Lung (tissue), 12 donors: ENCODE measurements around the gene PLA2G2F. TPM values are rescaled to one million over a fixed set of nuclear protein-coding genes. Genes with fewer than 3 reads are reported as not detected.

Experiments used
- ATAC-seq: fragments of 200-7000 bp; cut with Tn5 transposase; one replicate; pipeline ENCODE4 v1.9.1; 2020; ENCODE audit warnings: moderate number of reproducible peaks; ENCODE audit not compliant: insufficient read depth, low FRiP score
- DNase-seq, 3 donors: peaks; one replicate each; pipeline ENCODE4 v3.0.0-alpha.2; 2013 to 2017
- H3K27ac ChIP-seq, 2 donors: one replicate each; pipeline ENCODE4 v1.5.1; 2013; ENCODE audit warnings: mild to moderate bottlenecking in 2 of 2, moderate library complexity in 2 of 2, control low read depth in 1 of 2, inconsistent platforms in 1 of 2, low read depth in 1 of 2, low read length in 1 of 2
- H3K27me3 ChIP-seq, 3 donors: one replicate each; pipeline ENCODE4 v1.5.1; 2013; ENCODE audit warnings: low read length in 2 of 3; ENCODE audit not compliant: control insufficient read depth in 3 of 3, insufficient read depth in 3 of 3
- H3K36me3 ChIP-seq, 4 donors: one replicate each; pipeline ENCODE4 v1.5.1; 2013; ENCODE audit warnings: low read length in 4 of 4, mild to moderate bottlenecking in 1 of 4, moderate library complexity in 1 of 4; ENCODE audit not compliant: control insufficient read depth in 4 of 4, insufficient read depth in 4 of 4
- H3K4me1 ChIP-seq, 5 donors: one replicate each; pipeline ENCODE4 v1.5.1; 2013; ENCODE audit warnings: low read length in 5 of 5, mild to moderate bottlenecking in 2 of 5, moderate library complexity in 1 of 5; ENCODE audit not compliant: control insufficient read depth in 5 of 5, insufficient read depth in 5 of 5
- H3K4me3 ChIP-seq: one replicate; pipeline ENCODE4 v1.5.1; 2013; ENCODE audit warnings: mild to moderate bottlenecking, control low read depth, moderate library complexity
- H3K9ac ChIP-seq, 2 donors: one replicate each; pipeline ENCODE4 v1.5.1; 2013; ENCODE audit warnings: low read length in 2 of 2, control low read depth in 1 of 2; ENCODE audit not compliant: insufficient read depth in 1 of 2
- H3K9me3 ChIP-seq, 4 donors: one replicate each; pipeline ENCODE4 v1.5.1; 2013; ENCODE audit warnings: low read length in 3 of 4, mild to moderate bottlenecking in 1 of 4, moderate library complexity in 1 of 4; ENCODE audit not compliant: control insufficient read depth in 4 of 4, insufficient read depth in 3 of 4
- CTCF ChIP-seq: IDR thresholded peaks from 2 replicates; pipeline ENCODE4 v1.5.1; 2012; ENCODE audit warnings: mild to moderate bottlenecking; ENCODE audit errors: control extremely low read depth, extremely low read depth
- WGBS, 2 donors: extraction: QIAGEN DNeasy Blood & Tissue Kit; methylation state at CpG; one replicate each; pipeline ENCODE4 v1.1.7; 2013; 5-methylcytosine and 5-hydroxymethylcytosine counted together
- polyA plus RNA-seq, 2 donors: library from polyadenylated mRNA; stranded (reverse); fragments of 200-250 nt; gene quantifications; one replicate each; pipeline ENCODE4 v1.2.1, GENCODE V29; 2013
- total RNA-seq, 2 donors: library from RNA; depleted of rRNA in 1 of 2; stranded (reverse); fragments of >200 nt in 1 of 2; gene quantifications; one replicate each; pipeline ENCODE4 v1.2.1, GENCODE V29; 2014 to 2021
- donor health status: control.
- donor health status: control.
- donor health status: Bipolar disorder and iron deficiency.
- donor health status: healthy.
- donor health status: DM: yes; HTN: yes; CAD: no.

PLA2G2F gene
- total and polyA plus RNA-seq, 4 donors: not detected

- Histone ChIP-seq H3K27ac (no peak overlapping the region), H3K4me3 (no peak overlapping the region), H3K36me3 (no peaks in the 10 kb centered on the region), H3K9me3 (no peaks in the 10 kb centered on the region), H3K9ac (no peak overlapping the region), H3K27me3 (no peaks in the 10 kb centered on the region), H3K4me1 (peaks cover 0 to 10% (median 0%) of the 10 kb centered on the region in 5 donors)
- TF ChIP-seq CTCF: no peak
- WGBS, 2 donors: 83% methylated on average over 13 of the region's 13 CpGs
- no peak for DNase-seq
- no peak for ATAC-seq
Measured at GRCh38 chr1:20139776-20140612, 871 bp downstream of the PLA2G2F start.

- H3K4me3 ChIP-seq: no peak overlapping the region
- ATAC-seq: no peak
- no peak for TF ChIP-seq CTCF
- no peaks in the 10 kb centered on the region for H3K36me3 ChIP-seq
- H3K9me3 ChIP-seq: no peaks in the 10 kb centered on the region
- DNase-seq: no peak
- H3K4me1 ChIP-seq: peaks cover 0 to 10% (median 0%) of the 10 kb centered on the region in 5 donors
- 86 to 91% methylated on average over 9 of the region's 9 CpGs for WGBS, 2 donors
- H3K27ac ChIP-seq: no peak overlapping the region
- H3K9ac ChIP-seq: no peak overlapping the region
- no peaks in the 10 kb centered on the region for H3K27me3 ChIP-seq
Measured at GRCh38 chr1:20141001-20141400, 1.9 kb downstream of the PLA2G2F start.

- DNase-seq: no peak
- H3K9ac ChIP-seq: no peak overlapping the region
- 90 to 98% methylated on average over 6 to 7 of the region's 7 CpGs for WGBS, 2 donors
- no peaks in the 10 kb centered on the region for H3K9me3 ChIP-seq
- H3K4me3 ChIP-seq: no peak overlapping the region
- ATAC-seq: no peak
- no peak for TF ChIP-seq CTCF
- H3K27me3 ChIP-seq: no peaks in the 10 kb centered on the region
- H3K36me3 ChIP-seq: no peaks in the 10 kb centered on the region
- H3K4me1 ChIP-seq: peaks cover 0 to 10% (median 0%) of the 10 kb centered on the region in 5 donors
- no peak overlapping the region for H3K27ac ChIP-seq
Measured at GRCh38 chr1:20141466-20141865, 2.3 kb downstream of the PLA2G2F start.
